GM19395 (cell line): ENCODE measurements around the gene RGS1.
A peak's percentile ranks its signal among the peaks of the same experiment; 100 is the strongest.

Experiments
- ATAC-seq: cut with Tn5 transposase; IDR thresholded peaks from one replicate; pipeline ENCODE4 v1.9.1; 2021; ENCODE audit warnings: mild to moderate bottlenecking, moderate library complexity; ENCODE audit not compliant: unreplicated experiment

The RGS1 gene

DNA sequence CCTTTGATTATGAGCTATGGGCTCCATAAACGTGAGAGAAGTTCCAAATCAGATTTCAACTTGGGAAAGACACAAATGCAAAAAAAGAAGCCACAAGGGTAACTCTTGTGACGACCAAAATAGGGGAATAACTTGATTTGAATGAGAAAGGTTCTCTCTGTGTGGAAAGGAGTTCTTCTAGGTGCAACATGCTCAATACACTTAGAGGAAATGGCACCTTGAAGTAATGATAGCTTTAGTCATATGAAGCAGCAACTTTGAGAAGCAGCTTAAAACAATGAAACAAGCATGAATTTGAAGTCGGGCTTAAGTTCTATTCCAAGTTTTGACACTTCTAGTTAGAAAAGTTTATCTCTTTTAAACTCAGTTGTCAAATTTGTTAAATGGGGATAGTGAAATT is 21.8 kb upstream of the RGS1 start:
- ATAC-seq, result no peak

GRCh38 chr1:192554904-192555303 is 20.7 kb upstream of the RGS1 start:
- ATAC-seq, result no peak

- no peak for ATAC-seq
Observed at GRCh38 chr1:192555399-192555798, 20.2 kb upstream of the RGS1 start.

GRCh38 chr1:192557841-192558595 is 17.6 kb upstream of the RGS1 start:
- ATAC-seq, result no peak

DNA sequence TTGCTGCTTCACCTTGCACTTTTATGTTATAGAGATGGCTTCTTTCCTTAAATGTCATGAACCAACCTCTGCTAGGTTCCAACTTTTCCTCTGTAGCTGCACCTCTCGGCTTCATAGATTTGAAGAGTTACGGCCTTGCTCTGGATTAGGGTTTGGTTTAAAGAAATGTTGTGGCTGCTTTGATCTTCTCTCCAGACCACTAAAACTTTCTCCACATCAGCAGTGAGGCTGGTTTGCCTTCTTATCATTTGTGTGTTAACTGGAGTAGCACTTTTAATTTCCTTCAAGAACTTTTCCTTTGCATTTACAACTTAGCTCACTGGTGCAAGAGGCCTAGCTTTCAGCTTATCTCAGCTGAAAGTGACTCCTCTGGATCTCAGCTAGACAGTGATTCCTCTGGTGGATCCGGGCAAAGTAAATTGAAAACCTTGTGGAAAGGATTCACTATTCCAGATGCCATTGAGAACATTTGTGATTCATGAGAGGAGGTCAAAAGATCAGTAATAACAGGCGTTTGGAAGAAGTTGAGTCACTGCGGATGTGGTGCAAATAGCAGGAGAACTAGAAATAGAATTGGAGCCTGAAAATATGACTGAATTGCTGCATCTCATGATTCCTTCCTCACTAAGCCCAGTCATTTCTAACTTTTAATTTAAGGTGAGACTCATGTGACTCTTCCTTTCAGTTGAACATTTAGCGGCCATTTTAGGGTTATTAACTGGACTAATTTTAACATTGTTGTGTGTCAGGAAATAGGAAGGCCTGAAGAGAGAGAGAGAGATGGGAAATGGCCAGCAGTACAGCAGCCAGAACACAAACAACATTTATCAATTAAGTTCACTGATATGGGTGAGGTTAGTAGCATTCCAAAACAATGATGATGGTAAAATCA is 16.2 kb upstream of the RGS1 start:
- peak; percentile 75 for ATAC-seq

- ATAC-seq, result no peak
Observed at GRCh38 chr1:192561301-192561700, 14.3 kb upstream of the RGS1 start.

DNA sequence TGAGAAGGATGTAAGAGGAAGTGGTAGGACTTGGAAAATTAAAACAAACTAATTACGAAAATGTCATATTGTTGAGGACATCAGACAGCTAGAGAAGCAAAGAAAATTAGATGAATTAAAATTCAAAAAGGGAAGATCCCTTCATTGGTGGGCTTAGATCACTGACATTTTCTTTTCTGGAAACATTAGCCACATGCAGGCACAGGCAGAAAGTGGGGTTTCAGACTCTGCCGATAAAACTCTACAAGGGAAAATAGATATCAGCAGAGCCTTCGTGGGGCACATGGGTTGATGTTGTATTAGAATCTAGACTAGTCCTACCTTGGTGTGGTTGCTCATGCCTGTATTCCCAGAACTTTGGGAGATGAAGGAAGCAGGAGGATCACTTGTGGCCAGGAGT is 12.4 kb upstream of the RGS1 start:
- no peak for ATAC-seq

DNA sequence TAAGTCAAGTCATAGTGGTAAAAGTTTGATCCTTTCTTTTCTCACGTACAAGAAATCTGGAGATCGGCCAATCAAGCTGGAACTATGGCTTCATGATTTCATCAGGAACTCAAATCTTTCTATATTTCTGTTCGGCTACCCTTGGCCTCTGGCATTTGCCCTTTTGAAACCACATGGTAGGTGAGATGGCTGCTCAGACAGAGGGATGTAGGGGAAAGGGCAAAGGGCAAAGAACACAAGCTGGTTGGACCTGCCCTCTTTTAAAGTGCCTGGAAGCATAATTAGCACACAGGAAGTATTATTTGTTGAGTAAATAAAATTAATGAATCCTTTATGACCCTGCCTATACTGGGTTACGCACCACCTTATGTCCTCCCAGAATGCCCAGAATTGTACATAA is 11.5 kb upstream of the RGS1 start:
- ATAC-seq, result no peak

GRCh38 chr1:192565946-192566345 is 9.6 kb upstream of the RGS1 start:
- no peak for ATAC-seq

GRCh38 chr1:192566657-192567056 is 8.9 kb upstream of the RGS1 start:
- no peak for ATAC-seq

GRCh38 chr1:192568063-192568462 is 7.5 kb upstream of the RGS1 start:
- ATAC-seq, result no peak

DNA sequence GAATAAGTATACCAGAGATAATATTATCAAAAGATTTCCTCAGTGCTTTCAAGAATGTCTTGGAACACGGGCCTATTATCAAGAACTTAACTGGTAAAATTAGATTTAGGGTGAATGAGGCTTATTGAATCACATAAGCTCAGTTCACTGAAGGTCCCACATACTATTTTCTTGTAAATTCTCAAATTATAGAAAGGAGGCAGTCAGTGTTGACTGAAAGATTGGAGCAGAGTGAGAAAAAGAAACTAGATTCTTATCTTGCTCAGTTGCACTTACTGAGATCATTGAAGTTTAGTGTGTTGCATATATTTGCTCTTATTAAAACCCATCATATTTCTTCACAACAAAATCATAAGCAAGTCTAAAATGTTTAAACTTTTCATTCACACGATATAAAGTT is 3.9 kb upstream of the RGS1 start:
- ATAC-seq, result no peak

GRCh38 chr1:192573499-192573898 is 2.1 kb upstream of the RGS1 start:
- ATAC-seq, result no peak

DNA sequence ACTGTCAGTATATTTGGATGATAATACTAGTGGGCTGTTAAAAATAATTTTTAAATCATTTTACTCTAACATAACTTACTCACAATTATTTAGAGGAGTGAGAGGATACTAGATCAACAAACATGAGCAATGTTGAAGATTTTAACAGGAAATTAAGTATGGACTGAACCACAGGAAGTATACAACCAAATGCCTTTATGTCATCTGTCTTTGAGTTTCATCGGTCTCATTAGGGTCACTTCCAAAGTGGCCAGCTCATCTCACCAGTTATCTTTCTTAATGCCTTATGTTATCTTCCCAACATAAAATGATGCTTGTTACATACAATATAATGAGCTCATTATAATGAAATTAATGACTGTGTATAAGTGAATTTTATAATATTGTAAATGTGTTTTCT is 1.5 kb upstream of the RGS1 start:
- no peak for ATAC-seq

- ATAC-seq, result no peak
Observed at GRCh38 chr1:192576190-192577144, 894 bp downstream of the RGS1 start.

DNA sequence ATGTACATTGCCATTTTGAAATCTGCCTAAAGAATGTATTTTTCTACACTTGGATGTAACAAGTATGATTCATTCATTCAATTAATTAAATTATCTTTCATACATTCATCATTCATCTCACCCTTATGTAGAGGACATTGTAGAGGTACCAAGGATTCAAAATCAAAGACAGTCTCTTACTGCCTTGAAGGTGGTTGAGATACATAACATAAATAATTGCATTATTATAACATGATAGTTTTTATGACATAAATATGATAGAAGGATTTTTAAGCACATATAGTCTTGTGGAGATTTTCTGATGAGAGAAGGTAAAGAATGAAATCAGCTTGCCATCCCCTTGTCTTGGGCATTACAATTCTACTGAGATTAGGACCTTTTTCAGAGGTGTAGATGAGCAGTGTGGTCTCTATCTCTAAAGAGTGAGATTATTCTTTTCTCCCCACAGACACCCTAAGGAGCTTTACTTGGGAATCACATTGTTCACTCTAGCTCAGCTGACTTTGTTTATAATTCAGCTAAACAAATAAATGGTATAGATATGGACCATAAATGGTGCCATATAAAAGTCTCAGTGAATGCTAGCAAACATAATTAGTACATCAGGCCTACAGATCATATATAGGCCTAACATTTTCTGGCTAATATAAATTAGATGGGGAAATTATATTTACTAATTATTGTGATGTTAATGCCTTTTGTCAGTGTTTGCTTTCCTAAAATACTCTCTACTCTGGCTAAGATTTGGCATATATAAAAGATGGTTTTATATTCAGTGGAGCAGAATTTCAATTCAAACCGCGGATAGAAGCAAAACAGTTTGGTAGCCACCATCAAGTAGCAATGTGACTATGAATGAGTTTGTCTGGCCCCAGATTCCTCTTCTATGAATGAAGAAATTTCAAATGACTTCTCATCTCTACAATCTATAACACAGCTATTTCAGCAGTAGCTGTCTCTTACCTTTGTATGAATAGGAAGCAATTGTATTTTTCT is 1.9 kb downstream of the RGS1 start:
- ATAC-seq, result no peak

DNA sequence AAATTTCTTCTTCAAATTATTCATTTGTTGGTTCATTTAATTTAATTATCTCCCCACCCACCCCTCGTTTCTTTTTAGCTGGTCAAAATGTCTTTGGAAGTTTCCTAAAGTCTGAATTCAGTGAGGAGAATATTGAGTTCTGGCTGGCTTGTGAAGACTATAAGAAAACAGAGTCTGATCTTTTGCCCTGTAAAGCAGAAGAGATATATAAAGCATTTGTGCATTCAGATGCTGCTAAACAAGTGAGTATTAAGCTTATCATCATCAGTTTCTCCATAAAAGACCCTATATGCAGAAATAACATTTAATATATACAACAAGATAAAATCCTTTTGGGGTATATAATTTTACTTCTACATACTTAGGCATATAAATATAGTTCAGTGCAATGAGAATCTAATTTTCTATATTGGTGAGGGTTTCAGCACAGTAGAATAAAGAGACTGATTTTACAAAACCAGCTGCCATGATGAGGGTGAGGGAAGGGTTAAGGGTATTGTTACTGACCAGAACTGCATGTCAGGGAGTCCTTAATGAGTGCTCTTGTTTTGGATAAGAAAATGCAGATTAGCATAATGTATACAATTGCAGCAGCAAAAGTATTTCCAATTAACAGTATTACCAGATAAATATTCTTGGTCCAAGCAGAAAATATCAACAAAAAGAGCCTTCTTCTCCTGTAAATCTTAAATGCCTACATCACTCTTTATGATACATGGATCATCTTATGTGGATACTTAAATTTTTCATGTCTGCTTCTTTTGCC is 2.8 kb downstream of the RGS1 start:
- no peak for ATAC-seq

- ATAC-seq, result peak; percentile 25
Observed at GRCh38 chr1:192579010-192579738, 3.6 kb downstream of the RGS1 start.
